OCI-LY3 (cell line): ENCODE data around the gene MACROD2.

Experiments
- EZH2phosphoT487 ChIP-seq: fragments of 200-600 bp; shearing (Covaris generic); IDR thresholded peaks from 2 replicates; pipeline ENCODE4 v1.6.1; 2018; ENCODE audit warnings: antibody characterized with exemption, mixed run types, low read depth
- TF ChIP-seq, protein P1 (sequence below): fragments of 200-600, 300-600 bp; sonication (generic); IDR thresholded peaks from 2 replicates; pipeline ENCODE4 v1.5.1; 2014; ENCODE audit warnings: antibody characterized with exemption, low read length, low read depth

DNA sequence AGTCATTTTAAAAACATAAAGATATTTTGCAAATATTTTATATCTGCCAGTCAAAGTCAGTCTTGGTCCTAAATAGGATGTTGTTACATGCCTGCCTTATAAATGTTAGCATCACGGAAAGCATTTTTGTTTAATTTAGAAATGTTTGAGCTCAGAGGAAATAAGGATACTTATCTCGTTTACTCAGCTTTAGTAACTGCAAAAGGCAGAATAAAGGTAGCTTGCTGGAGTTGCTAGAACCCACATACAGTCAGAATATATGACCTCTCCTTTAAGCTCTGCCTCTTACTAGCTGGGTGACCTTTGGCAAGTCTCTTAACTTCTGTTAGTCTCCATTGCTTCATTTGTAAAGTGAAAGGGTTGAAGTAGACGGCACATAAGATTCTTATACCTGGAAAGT is 1710.7 kb downstream of the MACROD2 start:
- TF ChIP-seq, protein P1, sequence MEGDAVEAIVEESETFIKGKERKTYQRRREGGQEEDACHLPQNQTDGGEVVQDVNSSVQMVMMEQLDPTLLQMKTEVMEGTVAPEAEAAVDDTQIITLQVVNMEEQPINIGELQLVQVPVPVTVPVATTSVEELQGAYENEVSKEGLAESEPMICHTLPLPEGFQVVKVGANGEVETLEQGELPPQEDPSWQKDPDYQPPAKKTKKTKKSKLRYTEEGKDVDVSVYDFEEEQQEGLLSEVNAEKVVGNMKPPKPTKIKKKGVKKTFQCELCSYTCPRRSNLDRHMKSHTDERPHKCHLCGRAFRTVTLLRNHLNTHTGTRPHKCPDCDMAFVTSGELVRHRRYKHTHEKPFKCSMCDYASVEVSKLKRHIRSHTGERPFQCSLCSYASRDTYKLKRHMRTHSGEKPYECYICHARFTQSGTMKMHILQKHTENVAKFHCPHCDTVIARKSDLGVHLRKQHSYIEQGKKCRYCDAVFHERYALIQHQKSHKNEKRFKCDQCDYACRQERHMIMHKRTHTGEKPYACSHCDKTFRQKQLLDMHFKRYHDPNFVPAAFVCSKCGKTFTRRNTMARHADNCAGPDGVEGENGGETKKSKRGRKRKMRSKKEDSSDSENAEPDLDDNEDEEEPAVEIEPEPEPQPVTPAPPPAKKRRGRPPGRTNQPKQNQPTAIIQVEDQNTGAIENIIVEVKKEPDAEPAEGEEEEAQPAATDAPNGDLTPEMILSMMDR: no peak
- no peak for TF ChIP-seq EZH2phosphoT487
